Fibroblast of pulmonary artery (primary cell): Measurements from ENCODE around the gene KCNQ1.

Experiments
- DNase-seq: peaks from one replicate; pipeline ENCODE4 v3.0.0-alpha.2; 2010; ENCODE audit warnings: low read depth
- H3K4me3 ChIP-seq: replicated peaks from 2 replicates; pipeline ENCODE4 v1.5.1; 2011; ENCODE audit warnings: low read depth, mild to moderate bottlenecking, control low read depth, low read length, moderate library complexity
- CTCF ChIP-seq: IDR thresholded peaks from 2 replicates; pipeline ENCODE4 v1.5.1; 2011; ENCODE audit warnings: mild to moderate bottlenecking, control low read depth, low read length, inconsistent platforms; ENCODE audit errors: missing control alignments

The KCNQ1 gene

GRCh38 chr11:2582351-2582945, 137.6 kb downstream of the KCNQ1 start:
- TF ChIP-seq CTCF: no peak
- DNase-seq: no peak
- no peak overlapping the region for H3K4me3 ChIP-seq

- no peak for TF ChIP-seq CTCF
- no peak for DNase-seq
- H3K4me3 ChIP-seq: no peak overlapping the region
Measured at GRCh38 chr11:2582946-2583604, 138.3 kb downstream of the KCNQ1 start.

GRCh38 chr11:2583605-2583958, 138.8 kb downstream of the KCNQ1 start:
- no peak overlapping the region for H3K4me3 ChIP-seq
- TF ChIP-seq CTCF: no peak
- DNase-seq: no peak

- no peak for TF ChIP-seq CTCF
- DNase-seq: no peak
- no peak overlapping the region for H3K4me3 ChIP-seq
Measured at GRCh38 chr11:2584434-2584811, 139.6 kb downstream of the KCNQ1 start.

GRCh38 chr11:2584812-2585565, 140.2 kb downstream of the KCNQ1 start:
- no peak for TF ChIP-seq CTCF
- DNase-seq: no peak
- H3K4me3 ChIP-seq: no peak overlapping the region

GRCh38 chr11:2585566-2586086, 140.8 kb downstream of the KCNQ1 start:
- no peak for DNase-seq
- no peak for TF ChIP-seq CTCF
- H3K4me3 ChIP-seq: no peak overlapping the region
